Tibial artery (tissue), 4 donors: ENCODE measurements around the gene MYG1.

Experiments
- DNase-seq, 2 donors: peaks; one replicate each; pipeline ENCODE4 v3.0.0-alpha.2; 2019
- H3K27ac ChIP-seq, 2 donors: fragments of 200-600 bp; sonication (generic) in 1 of 2; 1 replicate in 1 of 2; 2 replicates in 1 of 2; pipeline ENCODE4 v1.5.1; 2018 to 2019; ENCODE audit warnings: mild to moderate bottlenecking in 1 of 2
- H3K27me3 ChIP-seq, 2 donors: fragments of 200-600 bp; sonication (generic) in 1 of 2; one replicate each; pipeline versions ENCODE4 v1.5.1 to v1.6.0; 2016 to 2019
- H3K36me3 ChIP-seq, 3 donors: fragments of 200-600 bp; sonication (generic) in 2 of 3; one replicate each; pipeline ENCODE4 v1.5.1; 2016 to 2019; ENCODE audit warnings: mild to moderate bottlenecking in 2 of 3
- H3K4me1 ChIP-seq, 4 donors: fragments of 200-600 bp; sonication (generic) in 2 of 4; 1 replicate in 3 of 4; 2 replicates in 1 of 4; pipeline ENCODE4 v1.5.1; 2016 to 2019
- H3K4me3 ChIP-seq, 2 donors: fragments of 200-600 bp; sonication (generic) in 1 of 2; 1 replicate in 1 of 2; 2 replicates in 1 of 2; pipeline ENCODE4 v1.5.1; 2018 to 2019; ENCODE audit warnings: mild to moderate bottlenecking in 2 of 2
- H3K9me3 ChIP-seq, 3 donors: fragments of 200-600 bp; sonication (generic) in 1 of 3; one replicate each; pipeline ENCODE4 v1.5.1; 2016 to 2019
- CTCF ChIP-seq, 2 experiments: fragments of 200-600 bp in 1 of 2; fragments of 450-650 bp in 1 of 2; IDR thresholded peaks; one replicate each; pipeline ENCODE4 v1.5.1; 2017 to 2019; ENCODE audit warnings: antibody characterized with exemption in 2 of 2, mild to moderate bottlenecking in 1 of 2, moderate library complexity in 1 of 2
- intact Hi-C: fragments of 100-400 bp; cut with DNase I; formaldehyde crosslinking; loops from one replicate; pipeline ENCODE4 v1.15.0; 2023; ENCODE audit warnings: low total_unique reads

Gene MYG1

GRCh38 chr12:53267306-53267998 is 32.0 kb upstream of the MYG1 start:
- DNase-seq, result no peak
- intact Hi-C loops, result no loop called here
- H3K4me3 ChIP-seq, result peak overlapping the region; percentile 53 to 54
- no peak for TF ChIP-seq CTCF (IDR thresholded peaks at IDR 0.05)
- H3K9me3 ChIP-seq, result no peaks in the 10 kb centered on the region
- no peaks in the 10 kb centered on the region for H3K27me3 ChIP-seq
- H3K27ac ChIP-seq, result peak overlapping the region; percentile 16 to 62
- peaks cover 0 to 9% (median 4%) of the 10 kb centered on the region in 4 donors for H3K4me1 ChIP-seq
- no peaks in the 10 kb centered on the region for H3K36me3 ChIP-seq

- Histone ChIP-seq H3K4me3 (peak within 1 kb of the TSS; percentile 53 to 54), H3K27ac (peak within 1 kb of the TSS; percentile 16 to 62), H3K27me3 (no peaks in the 10 kb centered on the region), H3K9me3 (no peaks in the 10 kb centered on the region), H3K4me1 (peaks cover 0 to 9% (median 4%) of the 10 kb centered on the region in 4 donors), H3K36me3 (no peaks in the 10 kb centered on the region)
- DNase-seq, result peak; percentile 67 to 81
- peak; percentile 11 to 29 for TF ChIP-seq CTCF (IDR thresholded peaks at IDR 0.05)
- intact Hi-C loops, result no loop called here
These were observed 31.4 kb upstream of the MYG1 start, which contains the start of gene ESPL1 for GRCh38 chr12:53267999-53268629. TSS of gene ESPL1 (plus strand) at chr12:53268299. CDS start at chr12:53268767, 468 bp downstream.

- no peak for TF ChIP-seq CTCF (IDR thresholded peaks at IDR 0.05)
- Histone ChIP-seq H3K4me3 (peak overlapping the region; percentile 53 to 54), H3K36me3 (no peaks in the 10 kb centered on the region), H3K27ac (peak overlapping the region in 1 of 2 donors; percentile 62), H3K9me3 (no peaks in the 10 kb centered on the region), H3K27me3 (no peaks in the 10 kb centered on the region), H3K4me1 (peaks cover 0 to 9% (median 4%) of the 10 kb centered on the region in 4 donors)
- intact Hi-C loops, result no loop called here
- DNase-seq, result no peak
These were observed 30.6 kb upstream of the MYG1 start for GRCh38 chr12:53268630-53269562.

- H3K9me3 ChIP-seq, result no peaks in the 10 kb centered on the region
- H3K4me1 ChIP-seq, result no peaks in the 10 kb centered on the region
- H3K36me3 ChIP-seq, result no peaks in the 10 kb centered on the region
- TF ChIP-seq CTCF (IDR thresholded peaks at IDR 0.05), result no peak
- no peak for DNase-seq
- no peaks in the 10 kb centered on the region for H3K27me3 ChIP-seq
- H3K4me3 ChIP-seq, result no peak overlapping the region
- intact Hi-C loops, result no loop called here
- no peak overlapping the region for H3K27ac ChIP-seq
These were observed 25.1 kb upstream of the MYG1 start for GRCh38 chr12:53274445-53274844.

GRCh38 chr12:53276511-53276910 is 23.0 kb upstream of the MYG1 start:
- no peaks in the 10 kb centered on the region for H3K27me3 ChIP-seq
- H3K27ac ChIP-seq, result no peak overlapping the region
- H3K9me3 ChIP-seq, result no peaks in the 10 kb centered on the region
- DNase-seq, result no peak
- no peak for TF ChIP-seq CTCF (IDR thresholded peaks at IDR 0.05)
- H3K36me3 ChIP-seq, result no peaks in the 10 kb centered on the region
- H3K4me1 ChIP-seq, result no peaks in the 10 kb centered on the region
- no peak overlapping the region for H3K4me3 ChIP-seq
- intact Hi-C loops, result no loop called here
